HepG2 (cell line): ENCODE results near the gene HECTD1. TPM values are rescaled to one million over a fixed set of nuclear protein-coding genes. Genes with fewer than 3 reads are reported as not detected.

Experiments used
- SOX13 ChIP-seq, 3 experiments: fragments of 450-650 bp in 1 of 3; sonication (generic) in 1 of 3; formaldehyde crosslinking in 1 of 3; IDR thresholded peaks in 2 of 3; conservative IDR thresholded peaks in 1 of 3; 2 replicates each; pipeline versions ENCODE4 v1.5.0 to v1.6.1; 2016 to 2020; ENCODE audit warnings: antibody characterized with exemption in 1 of 3, mild to moderate bottlenecking in 1 of 3, missing compliant biosample characterization in 1 of 3, missing genetic modification reagents in 1 of 3, moderate library complexity in 1 of 3
- ZBTB42 ChIP-seq: sonication (generic); formaldehyde crosslinking; IDR thresholded peaks from 2 replicates; pipeline ENCODE4 v1.5.0; 2020; ENCODE audit warnings: mild to moderate bottlenecking, missing genetic modification reagents
- ZBTB7B ChIP-seq: sonication (generic); formaldehyde crosslinking; IDR thresholded peaks from 2 replicates; pipeline ENCODE4 v1.4.0; 2020; ENCODE audit warnings: missing genetic modification reagents
- ZNF317 ChIP-seq: sonication (generic); formaldehyde crosslinking; IDR thresholded peaks from 2 replicates; pipeline ENCODE4 v1.5.0; 2020; ENCODE audit warnings: mild to moderate bottlenecking, missing genetic modification reagents
- ZNF446 ChIP-seq: sonication (generic); formaldehyde crosslinking; IDR thresholded peaks from 2 replicates; pipeline ENCODE4 v1.5.0; 2020; ENCODE audit warnings: mild to moderate bottlenecking, missing genetic modification reagents
- polyA plus RNA-seq, 8 experiments: library from polyadenylated mRNA; depleted of rRNA in 3 of 8; stranded (reverse) in 7 of 8; unstranded in 1 of 8; fragments of >200 nt; fragmentation: Illumina TruSeq in 4 of 8; extraction: Trizol in 4 of 8; gene quantifications; 2 replicates each; pipeline versions ENCODE4 v1.2.1 to v1.2.3, GENCODE V29; 2011 to 2016; ENCODE audit warnings: low read depth in 4 of 8, missing spikeins in 1 of 8, mixed read lengths in 1 of 8; ENCODE audit not compliant: insufficient read depth in 1 of 8
- total RNA-seq, 5 experiments: library from RNA; depleted of rRNA; stranded (reverse); fragments of >200 nt; fragmentation: Illumina TruSeq; extraction: Trizol; gene quantifications; 2 replicates each; pipeline ENCODE4 v1.2.3, GENCODE V29; 2016; ENCODE audit warnings: low read depth in 1 of 5
- TF ChIP-seq, protein P1 (sequence below): sonication (generic); formaldehyde crosslinking; IDR thresholded peaks from 2 replicates; pipeline ENCODE4 v1.4.0; 2020; ENCODE audit warnings: mild to moderate bottlenecking, missing genetic modification reagents
- TF ChIP-seq, protein P2 (sequence below), 2 experiments: fragments of 450-650 bp in 1 of 2; sonication (generic) in 1 of 2; formaldehyde crosslinking in 1 of 2; IDR thresholded peaks; 2 replicates each; pipeline versions ENCODE4 v1.6.1 to v1.8.0; 2016 to 2022; ENCODE audit warnings: antibody characterized with exemption in 1 of 2, mild to moderate bottlenecking in 1 of 2, missing genetic modification reagents in 1 of 2
- TF ChIP-seq, protein P3 (sequence below): IDR thresholded peaks from 2 replicates; pipeline ENCODE4 v1.6.1; 2016; ENCODE audit warnings: low read depth, missing genetic modification reagents, missing compliant biosample characterization
- TF ChIP-seq, protein P4 (sequence below): sonication (generic); formaldehyde crosslinking; IDR thresholded peaks from 2 replicates; pipeline ENCODE4 v1.5.0; 2020; ENCODE audit warnings: mild to moderate bottlenecking, missing genetic modification reagents, moderate library complexity

The HECTD1 gene
- total and polyA plus RNA-seq, 2 of the 13 experiments (the other 11 are each of a cell fraction or from before 2014, with no cell fraction given) = 312 to 560 TPM

DNA sequence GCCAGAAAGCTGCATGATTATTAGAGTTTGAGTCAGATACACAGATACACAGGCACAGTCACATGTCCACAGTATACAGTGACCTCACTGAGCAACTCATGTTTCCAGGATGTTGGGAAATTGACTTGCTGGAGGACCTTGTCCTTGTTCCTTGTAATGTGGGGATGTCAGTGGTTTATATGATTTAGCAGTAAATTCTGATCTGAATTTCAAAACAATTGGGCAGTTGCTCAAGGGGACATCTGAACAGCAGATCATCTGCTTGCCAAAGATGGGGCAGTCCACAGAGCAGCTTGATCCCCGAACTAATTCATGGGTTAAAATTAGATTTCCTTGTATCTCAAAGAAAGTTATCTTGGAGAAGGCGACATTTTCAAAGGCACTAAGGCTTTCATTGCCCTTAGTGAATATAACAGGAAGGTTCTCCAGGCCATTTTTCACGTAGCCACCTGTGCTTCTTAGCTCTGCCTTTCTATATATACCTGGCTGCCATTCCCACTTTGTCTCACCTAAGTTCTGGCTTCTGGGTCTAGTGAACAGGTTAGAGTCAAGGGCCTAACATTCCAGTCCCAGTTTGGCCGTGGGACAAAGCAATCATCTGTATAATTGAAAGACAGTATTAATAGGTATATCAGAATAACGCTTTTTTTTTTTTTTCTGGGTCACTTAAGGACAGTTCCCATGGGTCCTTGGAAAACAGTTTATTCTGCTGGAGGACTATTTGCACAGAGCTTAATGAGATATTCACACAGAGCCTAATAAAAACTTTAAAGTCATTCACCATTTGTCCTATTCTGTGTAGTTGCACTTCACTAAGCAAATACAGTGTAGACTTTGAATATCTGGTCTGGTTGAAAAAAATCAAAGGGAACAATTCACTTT lies 116.5 kb downstream of the HECTD1 start (continued):
- TF ChIP-seq ZBTB42 (CRISPR knock-in tag) = no peak
- 0 out of 2 replicates have a peak, but pooled peaks have one; percentile 28 for TF ChIP-seq SOX13 (IDR thresholded peaks at IDR 0.05)
- peak in 1 of 2 experiments; percentile 73; a peak in 2 of 4 replicates for TF ChIP-seq SOX13 (CRISPR knock-in tag; conservative IDR thresholded peaks at IDR 0.05 in 1 of 2, IDR thresholded peaks at IDR 0.05 in 1 of 2)
- TF ChIP-seq, protein P1, sequence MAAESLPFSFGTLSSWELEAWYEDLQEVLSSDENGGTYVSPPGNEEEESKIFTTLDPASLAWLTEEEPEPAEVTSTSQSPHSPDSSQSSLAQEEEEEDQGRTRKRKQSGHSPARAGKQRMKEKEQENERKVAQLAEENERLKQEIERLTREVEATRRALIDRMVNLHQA (CRISPR knock-in tag) = no peak
- TF ChIP-seq, protein P2, sequence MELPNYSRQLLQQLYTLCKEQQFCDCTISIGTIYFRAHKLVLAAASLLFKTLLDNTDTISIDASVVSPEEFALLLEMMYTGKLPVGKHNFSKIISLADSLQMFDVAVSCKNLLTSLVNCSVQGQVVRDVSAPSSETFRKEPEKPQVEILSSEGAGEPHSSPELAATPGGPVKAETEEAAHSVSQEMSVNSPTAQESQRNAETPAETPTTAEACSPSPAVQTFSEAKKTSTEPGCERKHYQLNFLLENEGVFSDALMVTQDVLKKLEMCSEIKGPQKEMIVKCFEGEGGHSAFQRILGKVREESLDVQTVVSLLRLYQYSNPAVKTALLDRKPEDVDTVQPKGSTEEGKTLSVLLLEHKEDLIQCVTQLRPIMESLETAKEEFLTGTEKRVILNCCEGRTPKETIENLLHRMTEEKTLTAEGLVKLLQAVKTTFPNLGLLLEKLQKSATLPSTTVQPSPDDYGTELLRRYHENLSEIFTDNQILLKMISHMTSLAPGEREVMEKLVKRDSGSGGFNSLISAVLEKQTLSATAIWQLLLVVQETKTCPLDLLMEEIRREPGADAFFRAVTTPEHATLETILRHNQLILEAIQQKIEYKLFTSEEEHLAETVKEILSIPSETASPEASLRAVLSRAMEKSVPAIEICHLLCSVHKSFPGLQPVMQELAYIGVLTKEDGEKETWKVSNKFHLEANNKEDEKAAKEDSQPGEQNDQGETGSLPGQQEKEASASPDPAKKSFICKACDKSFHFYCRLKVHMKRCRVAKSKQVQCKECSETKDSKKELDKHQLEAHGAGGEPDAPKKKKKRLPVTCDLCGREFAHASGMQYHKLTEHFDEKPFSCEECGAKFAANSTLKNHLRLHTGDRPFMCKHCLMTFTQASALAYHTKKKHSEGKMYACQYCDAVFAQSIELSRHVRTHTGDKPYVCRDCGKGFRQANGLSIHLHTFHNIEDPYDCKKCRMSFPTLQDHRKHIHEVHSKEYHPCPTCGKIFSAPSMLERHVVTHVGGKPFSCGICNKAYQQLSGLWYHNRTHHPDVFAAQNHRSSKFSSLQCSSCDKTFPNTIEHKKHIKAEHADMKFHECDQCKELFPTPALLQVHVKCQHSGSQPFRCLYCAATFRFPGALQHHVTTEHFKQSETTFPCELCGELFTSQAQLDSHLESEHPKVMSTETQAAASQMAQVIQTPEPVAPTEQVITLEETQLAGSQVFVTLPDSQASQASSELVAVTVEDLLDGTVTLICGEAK (IDR thresholded peaks at IDR 0.05) = no peak
- TF ChIP-seq, protein P2 (CRISPR knock-in tag; IDR thresholded peaks at IDR 0.05) = no peak; the same call in 1 of the 2 replicates
- no peak for TF ChIP-seq ZNF446
- peak; percentile 77; the same call in 1 of the 2 replicates for TF ChIP-seq ZNF317 (CRISPR knock-in tag)
- TF ChIP-seq, protein P3, sequence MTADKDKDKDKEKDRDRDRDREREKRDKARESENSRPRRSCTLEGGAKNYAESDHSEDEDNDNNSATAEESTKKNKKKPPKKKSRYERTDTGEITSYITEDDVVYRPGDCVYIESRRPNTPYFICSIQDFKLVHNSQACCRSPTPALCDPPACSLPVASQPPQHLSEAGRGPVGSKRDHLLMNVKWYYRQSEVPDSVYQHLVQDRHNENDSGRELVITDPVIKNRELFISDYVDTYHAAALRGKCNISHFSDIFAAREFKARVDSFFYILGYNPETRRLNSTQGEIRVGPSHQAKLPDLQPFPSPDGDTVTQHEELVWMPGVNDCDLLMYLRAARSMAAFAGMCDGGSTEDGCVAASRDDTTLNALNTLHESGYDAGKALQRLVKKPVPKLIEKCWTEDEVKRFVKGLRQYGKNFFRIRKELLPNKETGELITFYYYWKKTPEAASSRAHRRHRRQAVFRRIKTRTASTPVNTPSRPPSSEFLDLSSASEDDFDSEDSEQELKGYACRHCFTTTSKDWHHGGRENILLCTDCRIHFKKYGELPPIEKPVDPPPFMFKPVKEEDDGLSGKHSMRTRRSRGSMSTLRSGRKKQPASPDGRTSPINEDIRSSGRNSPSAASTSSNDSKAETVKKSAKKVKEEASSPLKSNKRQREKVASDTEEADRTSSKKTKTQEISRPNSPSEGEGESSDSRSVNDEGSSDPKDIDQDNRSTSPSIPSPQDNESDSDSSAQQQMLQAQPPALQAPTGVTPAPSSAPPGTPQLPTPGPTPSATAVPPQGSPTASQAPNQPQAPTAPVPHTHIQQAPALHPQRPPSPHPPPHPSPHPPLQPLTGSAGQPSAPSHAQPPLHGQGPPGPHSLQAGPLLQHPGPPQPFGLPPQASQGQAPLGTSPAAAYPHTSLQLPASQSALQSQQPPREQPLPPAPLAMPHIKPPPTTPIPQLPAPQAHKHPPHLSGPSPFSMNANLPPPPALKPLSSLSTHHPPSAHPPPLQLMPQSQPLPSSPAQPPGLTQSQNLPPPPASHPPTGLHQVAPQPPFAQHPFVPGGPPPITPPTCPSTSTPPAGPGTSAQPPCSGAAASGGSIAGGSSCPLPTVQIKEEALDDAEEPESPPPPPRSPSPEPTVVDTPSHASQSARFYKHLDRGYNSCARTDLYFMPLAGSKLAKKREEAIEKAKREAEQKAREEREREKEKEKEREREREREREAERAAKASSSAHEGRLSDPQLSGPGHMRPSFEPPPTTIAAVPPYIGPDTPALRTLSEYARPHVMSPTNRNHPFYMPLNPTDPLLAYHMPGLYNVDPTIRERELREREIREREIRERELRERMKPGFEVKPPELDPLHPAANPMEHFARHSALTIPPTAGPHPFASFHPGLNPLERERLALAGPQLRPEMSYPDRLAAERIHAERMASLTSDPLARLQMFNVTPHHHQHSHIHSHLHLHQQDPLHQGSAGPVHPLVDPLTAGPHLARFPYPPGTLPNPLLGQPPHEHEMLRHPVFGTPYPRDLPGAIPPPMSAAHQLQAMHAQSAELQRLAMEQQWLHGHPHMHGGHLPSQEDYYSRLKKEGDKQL (CRISPR knock-in tag) = 0 out of 2 replicates have a peak, but pooled peaks have one; percentile 37
- TF ChIP-seq, protein P4, sequence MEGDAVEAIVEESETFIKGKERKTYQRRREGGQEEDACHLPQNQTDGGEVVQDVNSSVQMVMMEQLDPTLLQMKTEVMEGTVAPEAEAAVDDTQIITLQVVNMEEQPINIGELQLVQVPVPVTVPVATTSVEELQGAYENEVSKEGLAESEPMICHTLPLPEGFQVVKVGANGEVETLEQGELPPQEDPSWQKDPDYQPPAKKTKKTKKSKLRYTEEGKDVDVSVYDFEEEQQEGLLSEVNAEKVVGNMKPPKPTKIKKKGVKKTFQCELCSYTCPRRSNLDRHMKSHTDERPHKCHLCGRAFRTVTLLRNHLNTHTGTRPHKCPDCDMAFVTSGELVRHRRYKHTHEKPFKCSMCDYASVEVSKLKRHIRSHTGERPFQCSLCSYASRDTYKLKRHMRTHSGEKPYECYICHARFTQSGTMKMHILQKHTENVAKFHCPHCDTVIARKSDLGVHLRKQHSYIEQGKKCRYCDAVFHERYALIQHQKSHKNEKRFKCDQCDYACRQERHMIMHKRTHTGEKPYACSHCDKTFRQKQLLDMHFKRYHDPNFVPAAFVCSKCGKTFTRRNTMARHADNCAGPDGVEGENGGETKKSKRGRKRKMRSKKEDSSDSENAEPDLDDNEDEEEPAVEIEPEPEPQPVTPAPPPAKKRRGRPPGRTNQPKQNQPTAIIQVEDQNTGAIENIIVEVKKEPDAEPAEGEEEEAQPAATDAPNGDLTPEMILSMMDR (CRISPR knock-in tag) = no peak
- TF ChIP-seq ZBTB7B (CRISPR knock-in tag) = no peak; the same call in 1 of the 2 replicates
